ENCODE results near the gene BRPF1.

BRPF1 gene

DNA sequence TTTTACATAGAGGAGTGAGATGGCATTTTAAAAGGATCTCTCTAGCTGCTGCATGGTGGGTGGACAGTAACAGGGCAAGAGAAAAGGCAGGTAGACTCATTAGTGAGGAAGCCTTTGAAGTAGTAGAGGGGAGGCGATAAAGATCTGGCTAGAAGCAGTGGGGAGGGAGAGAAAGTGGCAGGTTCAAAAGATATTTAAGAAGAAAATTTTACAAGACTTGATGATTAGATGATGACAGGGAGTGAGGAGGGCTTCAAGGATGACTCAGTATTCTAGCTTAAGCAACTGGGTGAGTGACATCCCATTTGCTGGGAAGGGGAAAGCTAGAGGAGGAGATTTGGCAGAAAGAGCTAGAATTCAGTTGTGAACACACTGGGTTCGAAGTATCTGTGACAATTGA, 3.8 kb upstream of the BRPF1 start:
- DNase-seq = no peak
- Histone ChIP-seq H3K9me3 (ENCODE audit: severe bottlenecking) (no peaks in the 10 kb centered on the region), H3K4me3 (ENCODE audit: low read depth, low read length) (no peak overlapping the region), H3K36me3 (peaks cover 7% of the 10 kb centered on the region), H3K27ac (no peak overlapping the region), H3K27me3 (ENCODE audit: insufficient read depth, low read depth, severe bottlenecking) (no peaks in the 10 kb centered on the region)
- no peak for TF ChIP-seq CTCF (IDR thresholded peaks at IDR 0.05; ENCODE audit: low read depth, low read length)

DNA sequence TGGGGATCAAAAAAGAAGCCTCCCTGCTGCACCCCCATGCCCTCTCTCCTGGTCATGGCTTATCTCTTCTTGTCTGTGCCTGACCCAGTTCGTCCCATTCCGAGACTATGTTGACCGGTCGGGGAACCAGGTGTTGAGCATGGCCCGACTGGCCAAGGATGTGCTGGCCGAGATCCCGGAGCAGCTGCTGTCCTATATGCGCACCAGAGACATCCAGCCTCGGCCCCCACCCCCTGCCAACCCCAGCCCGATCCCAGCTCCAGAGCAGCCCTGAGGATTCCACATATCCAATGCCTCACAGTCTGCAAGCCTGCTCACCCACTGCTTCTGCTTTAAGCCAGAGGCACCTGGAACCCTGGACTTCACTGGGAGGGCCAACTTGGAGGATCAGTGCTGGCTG, 2.1 kb upstream of the BRPF1 start:
- Histone ChIP-seq H3K27me3 (ENCODE audit: insufficient read depth, low read depth, severe bottlenecking) (no peaks in the 10 kb centered on the region), H3K4me3 (ENCODE audit: low read depth, low read length) (no peak overlapping the region), H3K9me3 (ENCODE audit: severe bottlenecking) (no peaks in the 10 kb centered on the region), H3K27ac (no peak overlapping the region), H3K36me3 (peaks cover 24% of the 10 kb centered on the region)
- TF ChIP-seq CTCF (IDR thresholded peaks at IDR 0.05; ENCODE audit: low read depth, low read length) = no peak
- no peak for DNase-seq

GRCh38 chr3:9730657-9731205, 804 bp upstream of the BRPF1 start:
- Histone ChIP-seq H3K36me3 (peaks cover 37% of the 10 kb centered on the region), H3K9me3 (ENCODE audit: severe bottlenecking) (no peaks in the 10 kb centered on the region), H3K4me3 (ENCODE audit: low read depth, low read length) (peak overlapping the region; percentile 75), H3K27ac (peak overlapping the region; percentile 67), H3K27me3 (ENCODE audit: insufficient read depth, low read depth, severe bottlenecking) (no peaks in the 10 kb centered on the region)
- no peak for TF ChIP-seq CTCF (IDR thresholded peaks at IDR 0.05; ENCODE audit: low read depth, low read length)
- no peak for DNase-seq

- Histone ChIP-seq H3K4me3 (ENCODE audit: low read depth, low read length) (peak overlapping the region; percentile 75), H3K36me3 (peaks cover 52% of the 10 kb centered on the region), H3K27me3 (ENCODE audit: insufficient read depth, low read depth, severe bottlenecking) (no peaks in the 10 kb centered on the region), H3K9me3 (ENCODE audit: severe bottlenecking) (no peaks in the 10 kb centered on the region), H3K27ac (peak overlapping the region; percentile 99)
- DNase-seq = no peak
- no peak for TF ChIP-seq CTCF (IDR thresholded peaks at IDR 0.05; ENCODE audit: low read depth, low read length)
These were observed 675 bp downstream of the BRPF1 start for GRCh38 chr3:9732080-9732739.

- DNase-seq = no peak
- peak overlapping the region; percentile 75 for H3K4me3 ChIP-seq (ENCODE audit: low read depth, low read length)
- no peaks in the 10 kb centered on the region for H3K27me3 ChIP-seq (ENCODE audit: insufficient read depth, low read depth, severe bottlenecking)
- H3K27ac ChIP-seq = peak overlapping the region; percentile 99; the same call in 1 of the 2 replicates
- peaks cover 57% of the 10 kb centered on the region for H3K36me3 ChIP-seq
- H3K9me3 ChIP-seq (ENCODE audit: severe bottlenecking) = no peaks in the 10 kb centered on the region
- no peak for TF ChIP-seq CTCF (IDR thresholded peaks at IDR 0.05; ENCODE audit: low read depth, low read length)
These were observed 1.2 kb downstream of the BRPF1 start for GRCh38 chr3:9732740-9733115.

- no peaks in the 10 kb centered on the region for H3K27me3 ChIP-seq (ENCODE audit: insufficient read depth, low read depth, severe bottlenecking)
- H3K36me3 ChIP-seq = peaks cover 93% of the 10 kb centered on the region
- no peak overlapping the region for H3K4me3 ChIP-seq (ENCODE audit: low read depth, low read length)
- no peak for DNase-seq
- H3K9me3 ChIP-seq (ENCODE audit: severe bottlenecking) = no peaks in the 10 kb centered on the region
- no peak overlapping the region for H3K27ac ChIP-seq
- no peak for TF ChIP-seq CTCF (IDR thresholded peaks at IDR 0.05; ENCODE audit: low read depth, low read length)
These were observed 5.3 kb downstream of the BRPF1 start for GRCh38 chr3:9736831-9737230.

Data from WERI-Rb-1 (cell line).